ENCODE results near the gene DOCK6. TPM values are rescaled to one million over a fixed set of nuclear protein-coding genes. Genes with fewer than 3 reads are reported as not detected.

Gene DOCK6
- total RNA-seq, 1 donor, result 183 TPM

DNA sequence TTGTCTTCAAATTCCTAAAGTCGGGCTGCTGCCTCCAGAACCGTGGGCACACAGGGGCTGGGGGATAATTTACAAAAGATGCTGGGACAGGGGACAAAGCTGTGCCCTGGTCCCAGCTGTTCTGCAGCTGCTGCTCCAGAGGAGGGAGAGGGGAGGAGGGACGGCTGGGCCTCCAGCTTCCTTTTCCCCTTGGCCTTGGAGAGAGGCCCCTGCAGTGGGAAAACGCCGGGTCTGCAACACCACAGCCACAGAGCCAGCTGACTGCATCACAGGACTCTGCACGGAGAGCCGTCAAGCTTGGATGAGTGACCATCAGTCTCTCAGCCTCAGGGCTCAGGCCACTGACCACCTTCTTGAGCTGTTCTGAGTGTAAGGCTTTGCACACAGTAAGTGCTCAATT, 6.1 kb downstream of the DOCK6 start:
- H2AFZ ChIP-seq (ENCODE audit: low read length), result no peak overlapping the region
- DNase-seq (ENCODE audit: insufficient read length, low spot score, missing footprints), result peak; percentile 70

DNA sequence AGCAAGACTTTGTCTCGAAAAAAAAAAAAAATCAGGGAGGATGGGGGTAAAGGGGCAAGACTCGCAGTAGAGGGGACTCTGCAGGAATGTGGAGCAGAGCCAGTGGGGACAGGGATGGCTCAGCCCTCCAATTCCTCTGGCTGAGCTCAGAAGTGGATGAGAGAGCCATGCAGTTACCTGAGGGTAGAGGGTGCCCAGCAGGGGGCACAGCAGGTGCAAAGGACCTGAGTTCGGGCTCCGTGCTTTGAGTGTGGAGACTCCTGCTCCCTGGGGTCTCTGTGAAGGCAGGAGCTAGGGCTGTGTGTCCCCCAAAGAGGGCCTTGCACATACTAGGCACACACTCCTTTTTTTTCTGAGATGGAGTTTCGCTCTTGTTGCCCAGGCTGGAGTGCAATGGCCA, 7.7 kb downstream of the DOCK6 start:
- peak; percentile 59 for DNase-seq (ENCODE audit: insufficient read length, low spot score, missing footprints)
- no peaks in the 10 kb centered on the region for H4K20me1 ChIP-seq (ENCODE audit: insufficient read depth, low read length)
- H3K27ac ChIP-seq (ENCODE audit: low read depth, low read length), result no peak overlapping the region
- H3K79me2 ChIP-seq (ENCODE audit: insufficient read depth, low read length), result no peaks in the 10 kb centered on the region
- H2AFZ ChIP-seq (ENCODE audit: low read length), result no peak overlapping the region
- no peak overlapping the region for H3K4me2 ChIP-seq (ENCODE audit: insufficient read depth, low read length)
- no peak overlapping the region for H3K4me3 ChIP-seq (ENCODE audit: insufficient read depth, low read length)
- TF ChIP-seq, protein P1, sequence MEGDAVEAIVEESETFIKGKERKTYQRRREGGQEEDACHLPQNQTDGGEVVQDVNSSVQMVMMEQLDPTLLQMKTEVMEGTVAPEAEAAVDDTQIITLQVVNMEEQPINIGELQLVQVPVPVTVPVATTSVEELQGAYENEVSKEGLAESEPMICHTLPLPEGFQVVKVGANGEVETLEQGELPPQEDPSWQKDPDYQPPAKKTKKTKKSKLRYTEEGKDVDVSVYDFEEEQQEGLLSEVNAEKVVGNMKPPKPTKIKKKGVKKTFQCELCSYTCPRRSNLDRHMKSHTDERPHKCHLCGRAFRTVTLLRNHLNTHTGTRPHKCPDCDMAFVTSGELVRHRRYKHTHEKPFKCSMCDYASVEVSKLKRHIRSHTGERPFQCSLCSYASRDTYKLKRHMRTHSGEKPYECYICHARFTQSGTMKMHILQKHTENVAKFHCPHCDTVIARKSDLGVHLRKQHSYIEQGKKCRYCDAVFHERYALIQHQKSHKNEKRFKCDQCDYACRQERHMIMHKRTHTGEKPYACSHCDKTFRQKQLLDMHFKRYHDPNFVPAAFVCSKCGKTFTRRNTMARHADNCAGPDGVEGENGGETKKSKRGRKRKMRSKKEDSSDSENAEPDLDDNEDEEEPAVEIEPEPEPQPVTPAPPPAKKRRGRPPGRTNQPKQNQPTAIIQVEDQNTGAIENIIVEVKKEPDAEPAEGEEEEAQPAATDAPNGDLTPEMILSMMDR (IDR thresholded peaks at IDR 0.05; ENCODE audit: extremely low read depth, low read depth, low read length), result no peak
- H3K36me3 ChIP-seq (ENCODE audit: insufficient read depth, low read length), result no peaks in the 10 kb centered on the region
- no peaks in the 10 kb centered on the region for H3K9me3 ChIP-seq (ENCODE audit: low read depth, low read length)
- no peaks in the 10 kb centered on the region for H3K4me1 ChIP-seq (ENCODE audit: insufficient read depth, low read length)
- H3K27me3 ChIP-seq (ENCODE audit: insufficient read depth, low read length), result no peaks in the 10 kb centered on the region

More for the DNA sequence above, 6.1 kb downstream of the DOCK6 start:
- TF ChIP-seq, protein P1 (IDR thresholded peaks at IDR 0.05; ENCODE audit: extremely low read depth, low read depth, low read length), result no peak
- no peak overlapping the region for H3K4me2 ChIP-seq (ENCODE audit: insufficient read depth, low read length)
- no peaks in the 10 kb centered on the region for H4K20me1 ChIP-seq (ENCODE audit: insufficient read depth, low read length)
- no peak overlapping the region for H3K4me3 ChIP-seq (ENCODE audit: insufficient read depth, low read length)
- H3K9me3 ChIP-seq (ENCODE audit: low read depth, low read length), result no peaks in the 10 kb centered on the region
- no peaks in the 10 kb centered on the region for H3K4me1 ChIP-seq (ENCODE audit: insufficient read depth, low read length)
- no peaks in the 10 kb centered on the region for H3K36me3 ChIP-seq (ENCODE audit: insufficient read depth, low read length)
- H3K27ac ChIP-seq (ENCODE audit: low read depth, low read length), result no peak overlapping the region
- H3K27me3 ChIP-seq (ENCODE audit: insufficient read depth, low read length), result no peaks in the 10 kb centered on the region
- H3K79me2 ChIP-seq (ENCODE audit: insufficient read depth, low read length), result no peaks in the 10 kb centered on the region

DNA sequence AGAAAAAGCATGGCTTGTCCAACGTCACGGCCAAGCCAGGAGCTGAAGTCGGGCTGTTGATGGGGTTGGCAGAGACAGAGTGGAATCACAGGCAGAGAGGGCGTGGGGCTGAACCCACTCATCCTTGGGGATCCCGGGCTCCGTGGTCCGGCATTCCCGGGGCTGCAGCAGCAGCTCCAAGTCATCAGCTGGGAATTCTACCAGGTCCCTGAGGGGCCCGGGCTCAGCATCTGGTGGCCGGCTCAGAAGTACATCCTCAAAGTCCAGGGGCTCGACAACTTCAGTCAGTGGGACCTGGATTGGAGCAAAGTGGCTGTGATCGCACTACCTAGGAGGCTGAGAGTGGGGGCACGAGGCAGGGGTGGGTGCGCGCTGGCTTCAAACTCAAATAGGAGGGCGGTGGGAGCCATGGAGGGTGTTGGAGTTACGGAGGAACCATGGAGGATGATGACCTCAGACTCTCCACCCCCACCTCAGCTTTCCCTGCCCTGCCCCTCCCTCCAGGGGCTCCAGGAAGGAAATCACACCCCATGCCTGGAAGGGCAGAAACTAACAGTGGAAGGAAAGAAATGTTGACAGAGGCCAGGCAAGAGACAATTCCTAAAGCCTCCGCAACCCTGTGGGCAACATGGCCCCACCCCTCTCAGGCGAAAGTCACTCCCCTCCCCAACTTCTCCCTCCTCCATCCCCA, 9.5 kb downstream of the DOCK6 start:
- Histone ChIP-seq H3K36me3 (ENCODE audit: insufficient read depth, low read length) (no peaks in the 10 kb centered on the region), H3K9me3 (ENCODE audit: low read depth, low read length) (no peaks in the 10 kb centered on the region), H3K4me3 (ENCODE audit: insufficient read depth, low read length) (no peak overlapping the region), H3K4me2 (ENCODE audit: insufficient read depth, low read length) (no peak overlapping the region), H3K27ac (ENCODE audit: low read depth, low read length) (no peak overlapping the region), H3K4me1 (ENCODE audit: insufficient read depth, low read length) (no peaks in the 10 kb centered on the region), H3K27me3 (ENCODE audit: insufficient read depth, low read length) (no peaks in the 10 kb centered on the region), H3K79me2 (ENCODE audit: insufficient read depth, low read length) (no peaks in the 10 kb centered on the region), H2AFZ (ENCODE audit: low read length) (no peak overlapping the region), H4K20me1 (ENCODE audit: insufficient read depth, low read length) (no peaks in the 10 kb centered on the region)
- peak; percentile 65 for DNase-seq (ENCODE audit: insufficient read length, low spot score, missing footprints)
- TF ChIP-seq, protein P1 (IDR thresholded peaks at IDR 0.05; ENCODE audit: extremely low read depth, low read depth, low read length), result no peak

DNA sequence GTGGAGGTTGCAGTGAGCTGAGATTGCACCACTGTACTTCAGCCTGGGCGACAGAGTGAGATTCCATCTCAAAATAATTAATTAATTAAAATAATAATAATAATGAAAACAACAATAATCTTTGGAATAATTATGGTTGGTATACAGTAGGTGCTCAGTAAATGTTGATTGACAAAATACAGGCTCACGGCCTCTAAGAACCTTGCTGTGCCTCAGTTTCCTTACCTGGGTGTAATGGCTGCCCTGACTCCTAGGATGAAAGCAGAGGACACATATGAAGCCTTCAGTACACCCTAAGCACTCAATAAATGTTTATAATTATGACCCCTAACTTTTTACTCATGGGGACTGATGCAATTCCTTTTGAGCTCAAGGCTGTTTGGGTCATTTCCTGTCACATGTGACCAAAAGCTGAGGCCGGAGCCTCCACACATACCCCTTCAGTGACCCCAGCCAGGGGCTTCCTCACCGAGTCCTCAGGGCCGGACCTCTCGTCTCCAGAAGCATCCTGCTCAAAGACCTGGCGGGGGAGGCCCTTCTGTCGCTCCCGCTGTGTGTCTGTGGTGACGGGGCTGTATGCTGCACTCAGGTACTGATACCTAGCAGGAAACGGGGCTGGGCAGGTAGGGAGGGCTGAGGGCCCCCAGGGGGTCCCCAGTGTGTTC, 10.5 kb downstream of the DOCK6 start:
- TF ChIP-seq, protein P1 (IDR thresholded peaks at IDR 0.05; ENCODE audit: extremely low read depth, low read depth, low read length), result no peak
- Histone ChIP-seq H3K79me2 (ENCODE audit: insufficient read depth, low read length) (no peaks in the 10 kb centered on the region), H3K9me3 (ENCODE audit: low read depth, low read length) (no peaks in the 10 kb centered on the region), H3K4me3 (ENCODE audit: insufficient read depth, low read length) (no peak overlapping the region), H3K4me2 (ENCODE audit: insufficient read depth, low read length) (no peak overlapping the region), H3K27me3 (ENCODE audit: insufficient read depth, low read length) (no peaks in the 10 kb centered on the region), H2AFZ (ENCODE audit: low read length) (no peak overlapping the region), H3K4me1 (ENCODE audit: insufficient read depth, low read length) (peaks cover 4% of the 10 kb centered on the region), H3K27ac (ENCODE audit: low read depth, low read length) (no peak overlapping the region), H4K20me1 (ENCODE audit: insufficient read depth, low read length) (no peaks in the 10 kb centered on the region), H3K36me3 (ENCODE audit: insufficient read depth, low read length) (no peaks in the 10 kb centered on the region)
- DNase-seq (ENCODE audit: insufficient read length, low spot score, missing footprints), result peak; percentile 76

Data from osteoblast (primary cell).